Activated T-cell treated with anti-CD3 and anti-CD28 coated beads, Interleukin-2, amount 50 U/mL, for 24 hours (primary cell): Measurements from ENCODE around the gene LSM5.
"Not testable (repeated sequence)": the region's sequence is repeated elsewhere in the genome, so short reads cannot be mapped to it uniquely, and the experiment has no call there.

Experiments used
- DNase-seq: peaks from one replicate; pipeline ENCODE4 v3.0.0-alpha.2; 2020
- H3K27ac Mint-ChIP-seq: 2 replicates; pipeline ENCODE4 v1.8.0; 2020; ENCODE audit warnings: mild to moderate bottlenecking, mixed read lengths
- H3K27me3 Mint-ChIP-seq: 2 replicates; pipeline ENCODE4 v1.8.0; 2020; ENCODE audit warnings: mixed read lengths
- H3K36me3 Mint-ChIP-seq: 2 replicates; pipeline ENCODE4 v1.8.0; 2020; ENCODE audit warnings: low read depth, mixed read lengths
- H3K4me1 Mint-ChIP-seq: 2 replicates; pipeline ENCODE4 v1.8.0; 2020; ENCODE audit warnings: low read depth, mixed read lengths
- H3K4me3 Mint-ChIP-seq: 2 replicates; pipeline ENCODE4 v1.8.0; 2020; ENCODE audit warnings: mild to moderate bottlenecking, moderate library complexity, mixed read lengths
- H3K9me3 Mint-ChIP-seq: 2 replicates; pipeline ENCODE4 v1.8.0; 2020; ENCODE audit warnings: mixed read lengths

LSM5 gene

DNA sequence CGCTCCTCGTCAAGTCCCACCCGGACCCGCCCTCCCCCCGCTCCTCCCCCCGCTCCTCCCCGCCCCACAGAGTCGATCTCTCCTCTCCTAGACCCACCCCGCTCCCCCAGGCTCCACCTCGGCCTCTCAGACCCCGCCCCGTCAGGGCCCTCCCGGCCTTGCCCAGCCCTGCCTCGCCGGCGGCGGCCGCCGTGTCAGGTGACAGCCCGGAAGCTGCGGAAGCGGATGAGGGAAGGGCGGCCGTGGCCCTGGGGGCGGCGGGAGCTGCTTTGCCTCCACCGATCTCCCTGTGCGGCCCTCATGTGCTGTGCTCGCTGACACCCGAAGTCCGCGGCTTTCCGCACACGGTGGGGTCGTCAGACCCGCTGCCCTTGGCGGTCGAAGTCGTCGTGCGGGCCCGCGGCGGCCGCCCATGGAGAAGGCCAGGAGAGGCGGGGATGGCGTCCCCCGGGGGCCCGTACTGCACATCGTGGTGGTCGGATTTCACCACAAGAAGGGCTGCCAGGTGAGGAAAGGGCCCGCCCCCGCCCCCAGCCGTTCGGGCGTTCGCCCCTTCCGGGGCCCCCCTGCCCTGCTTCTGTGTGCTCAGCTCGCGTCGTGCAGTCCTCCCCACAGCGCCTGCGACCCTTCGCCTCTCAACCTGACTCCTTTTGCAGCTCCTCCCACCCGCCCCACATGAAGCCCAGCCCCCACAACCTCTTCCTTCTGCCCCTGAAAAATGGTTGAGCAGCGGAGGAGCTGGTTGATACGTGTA is 5.3 kb upstream of the LSM5 start, which contains the start of gene AVL9:
AVL9 (plus strand) TSS at position 192 of the 754 bp plus-strand sequence; CDS start at position 413, 221 bp downstream.
- Mint-ChIP-seq H3K27me3 (no peaks in the 10 kb centered on the region), H3K4me3 (peak within 1 kb of the TSS; percentile 93), H3K27ac (peak within 1 kb of the TSS; percentile 99), H3K9me3 (no peaks in the 10 kb centered on the region), H3K36me3 (peaks cover 47% of the 10 kb centered on the region), H3K4me1 (peaks cover 45% of the 10 kb centered on the region)
- DNase-seq = peak; percentile 100

GRCh38 chr7:32494946-32495297 is 4.7 kb upstream of the LSM5 start:
- peaks cover 43% of the 10 kb centered on the region for H3K36me3 Mint-ChIP-seq
- peak overlapping the region; percentile 93 for H3K27ac Mint-ChIP-seq
- H3K27me3 Mint-ChIP-seq = no peaks in the 10 kb centered on the region
- DNase-seq = no peak
- H3K4me1 Mint-ChIP-seq = peaks cover 39% of the 10 kb centered on the region
- H3K4me3 Mint-ChIP-seq = peak overlapping the region; percentile 93
- no peaks in the 10 kb centered on the region for H3K9me3 Mint-ChIP-seq

DNA sequence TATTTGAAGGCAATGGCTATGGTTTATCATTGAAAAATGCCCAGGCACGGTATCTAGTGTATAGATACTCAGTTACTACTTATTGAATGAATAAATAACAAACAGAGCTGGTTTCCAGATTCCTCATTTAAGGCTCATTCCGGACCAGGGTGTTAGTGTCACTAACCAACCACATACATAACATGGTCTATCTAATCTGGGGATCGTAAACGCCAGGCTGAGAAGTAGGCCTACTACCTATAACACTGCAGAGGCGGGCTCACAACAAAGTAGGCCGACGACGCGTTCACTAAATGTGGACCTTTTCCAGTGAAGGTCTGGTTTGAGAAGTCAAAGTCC is 423 bp downstream of the LSM5 start:
- H3K4me3 Mint-ChIP-seq = peak overlapping the region; percentile 88
- no peaks in the 10 kb centered on the region for H3K27me3 Mint-ChIP-seq
- peaks cover 52% of the 10 kb centered on the region for H3K36me3 Mint-ChIP-seq
- no peaks in the 10 kb centered on the region for H3K9me3 Mint-ChIP-seq
- H3K4me1 Mint-ChIP-seq = peaks cover 32% of the 10 kb centered on the region
- H3K27ac Mint-ChIP-seq = peak overlapping the region; percentile 93
- no peak for DNase-seq

GRCh38 chr7:32481921-32482320 is 8.3 kb downstream of the LSM5 start:
- Mint-ChIP-seq H3K4me3 (no peak overlapping the region), H3K27ac (no peak overlapping the region), H3K9me3 (no peaks in the 10 kb centered on the region), H3K4me1 (no peaks in the 10 kb centered on the region), H3K27me3 (no peaks in the 10 kb centered on the region), H3K36me3 (peaks cover 26% of the 10 kb centered on the region)
- no peak for DNase-seq

DNA sequence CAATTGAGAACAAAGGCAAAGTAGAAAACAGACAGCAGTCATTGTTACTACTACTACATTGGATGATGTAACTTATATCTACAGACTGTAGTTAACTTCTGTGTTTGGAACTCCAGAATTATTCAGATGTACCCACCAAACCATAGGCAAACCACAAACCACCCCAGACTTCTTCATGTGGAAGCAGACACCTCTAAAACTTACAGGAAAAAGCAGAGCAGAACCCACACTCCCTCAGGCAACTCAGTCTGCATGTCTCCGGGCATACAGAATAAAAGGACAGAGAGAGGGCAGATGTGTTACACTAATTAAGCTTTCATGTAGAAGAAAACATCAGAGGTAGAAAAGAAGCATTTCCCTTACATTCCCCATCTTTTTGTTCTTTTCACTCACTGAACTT is 9.0 kb downstream of the LSM5 start:
- H3K36me3 Mint-ChIP-seq = peaks cover 19% of the 10 kb centered on the region
- H3K4me1 Mint-ChIP-seq = no peaks in the 10 kb centered on the region
- no peak for DNase-seq
- H3K4me3 Mint-ChIP-seq = no peak overlapping the region
- no peak overlapping the region for H3K27ac Mint-ChIP-seq
- no peaks in the 10 kb centered on the region for H3K27me3 Mint-ChIP-seq
- no peaks in the 10 kb centered on the region for H3K9me3 Mint-ChIP-seq

- no peaks in the 10 kb centered on the region for H3K27me3 Mint-ChIP-seq
- no peaks in the 10 kb centered on the region for H3K4me1 Mint-ChIP-seq
- no peak for DNase-seq
- H3K36me3 Mint-ChIP-seq = peaks cover 5% of the 10 kb centered on the region
- H3K27ac Mint-ChIP-seq = no peak overlapping the region
- H3K9me3 Mint-ChIP-seq = no peaks in the 10 kb centered on the region
- no peak overlapping the region for H3K4me3 Mint-ChIP-seq
These were observed 10.5 kb downstream of the LSM5 start for GRCh38 chr7:32479574-32480200.

GRCh38 chr7:32477649-32477980 is 12.6 kb downstream of the LSM5 start:
- Mint-ChIP-seq H3K36me3 (no peaks in the 10 kb centered on the region), H3K9me3 (no peaks in the 10 kb centered on the region), H3K27ac (no peak overlapping the region), H3K4me1 (no peaks in the 10 kb centered on the region), H3K4me3 (no peak overlapping the region), H3K27me3 (no peaks in the 10 kb centered on the region)
- DNase-seq = no peak

- Mint-ChIP-seq H3K27ac (no peak overlapping the region), H3K36me3 (no peaks in the 10 kb centered on the region), H3K4me3 (no peak overlapping the region), H3K27me3 (no peaks in the 10 kb centered on the region), H3K4me1 (no peaks in the 10 kb centered on the region), H3K9me3 (no peaks in the 10 kb centered on the region)
- DNase-seq = no peak
These were observed 13.1 kb downstream of the LSM5 start for GRCh38 chr7:32476816-32477648.

GRCh38 chr7:32474008-32474407 is 16.2 kb downstream of the LSM5 start:
- H3K27ac Mint-ChIP-seq = no peak overlapping the region
- H3K9me3 Mint-ChIP-seq = no peaks in the 10 kb centered on the region
- no peaks in the 10 kb centered on the region for H3K27me3 Mint-ChIP-seq
- no peak overlapping the region for H3K4me3 Mint-ChIP-seq
- DNase-seq = no peak
- H3K36me3 Mint-ChIP-seq = no peaks in the 10 kb centered on the region
- H3K4me1 Mint-ChIP-seq = no peaks in the 10 kb centered on the region

DNA sequence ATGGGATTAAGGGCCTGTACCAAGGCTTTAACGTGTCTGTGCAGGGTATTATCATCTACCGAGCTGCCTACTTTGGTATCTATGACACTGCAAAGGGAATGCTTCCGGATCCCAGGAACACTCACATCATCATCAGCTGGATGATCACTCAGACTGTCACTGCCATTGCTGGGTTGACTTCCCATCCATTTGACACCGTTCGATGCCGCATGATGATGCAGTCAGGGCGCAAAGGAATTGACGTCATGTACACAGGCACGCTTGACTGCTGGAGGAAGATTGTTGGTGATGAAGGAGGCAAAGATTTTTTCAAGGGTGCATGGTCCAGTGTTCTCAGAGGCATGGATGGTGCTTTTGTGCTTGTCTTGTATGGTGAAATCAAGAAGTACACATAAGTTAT is 18.2 kb downstream of the LSM5 start:
- H3K4me1 Mint-ChIP-seq = no peaks in the 10 kb centered on the region
- H3K9me3 Mint-ChIP-seq = no peaks in the 10 kb centered on the region
- no peak overlapping the region for H3K4me3 Mint-ChIP-seq
- H3K36me3 Mint-ChIP-seq = no peaks in the 10 kb centered on the region
- no peak for DNase-seq
- H3K27me3 Mint-ChIP-seq = no peaks in the 10 kb centered on the region
- no peak overlapping the region for H3K27ac Mint-ChIP-seq

GRCh38 chr7:32470871-32471270 is 19.3 kb downstream of the LSM5 start:
- Mint-ChIP-seq H3K36me3 (no peaks in the 10 kb centered on the region), H3K4me1 (no peaks in the 10 kb centered on the region), H3K27ac (no peak overlapping the region), H3K4me3 (no peak overlapping the region), H3K9me3 (no peaks in the 10 kb centered on the region), H3K27me3 (no peaks in the 10 kb centered on the region)
- DNase-seq = no peak

DNA sequence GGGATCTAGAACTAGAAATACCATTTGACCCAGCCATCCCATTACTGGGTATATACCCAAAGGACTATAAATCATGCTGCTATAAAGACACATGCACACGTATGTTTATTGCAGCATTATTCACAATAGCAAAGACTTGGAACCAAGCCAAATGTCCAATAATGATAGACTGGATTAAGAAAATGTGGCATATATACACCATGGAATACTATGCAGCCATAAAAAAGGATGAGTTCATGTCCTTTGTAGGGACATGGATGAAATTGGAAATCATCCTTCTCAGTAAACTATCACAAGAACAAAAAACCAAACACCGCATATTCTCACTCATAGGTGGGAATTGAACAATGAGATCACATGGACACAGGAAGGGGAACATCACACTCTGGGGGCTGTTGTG is 20.2 kb downstream of the LSM5 start:
- not testable (repeated sequence) for H3K4me3 Mint-ChIP-seq, H3K27ac Mint-ChIP-seq, H3K36me3 Mint-ChIP-seq, DNase-seq, H3K9me3 Mint-ChIP-seq, H3K27me3 Mint-ChIP-seq, H3K4me1 Mint-ChIP-seq

DNA sequence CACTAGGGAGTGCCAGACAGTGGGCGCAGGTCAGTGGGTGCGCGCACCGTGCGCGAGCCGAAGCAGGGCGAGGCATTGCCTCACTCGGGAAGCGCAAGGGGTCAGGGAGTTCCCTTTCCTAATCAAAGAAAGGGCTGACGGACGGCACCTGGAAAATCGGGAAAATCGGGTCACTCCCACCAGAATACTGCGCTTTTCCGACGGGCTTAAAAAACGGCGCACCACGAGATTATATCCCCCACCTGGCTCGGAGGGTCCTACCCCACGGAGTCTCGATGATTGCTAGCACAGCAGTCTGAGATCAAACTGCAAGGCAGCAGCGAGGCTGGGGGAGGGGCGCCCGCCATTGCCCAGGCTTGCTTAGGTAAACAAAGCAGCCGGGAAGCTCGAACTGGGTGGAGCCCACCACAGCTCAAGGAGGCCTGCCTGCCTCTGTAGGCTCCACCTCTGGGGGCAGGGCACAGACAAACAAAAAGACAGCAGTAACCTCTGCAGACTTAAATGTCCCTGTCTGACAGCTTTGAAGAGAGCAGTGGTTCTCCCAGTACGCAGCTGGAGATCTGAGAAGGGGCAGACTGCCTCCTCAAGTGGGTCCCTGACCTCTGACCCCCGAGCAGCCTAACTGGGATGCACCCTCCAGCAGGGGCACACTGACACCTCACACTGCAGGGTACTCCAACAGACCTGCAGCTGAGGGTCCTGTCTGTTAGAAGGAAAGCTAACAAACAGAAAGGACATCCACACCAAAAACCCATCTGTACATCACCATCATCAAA is 25.4 kb downstream of the LSM5 start:
- H3K27me3 Mint-ChIP-seq, H3K4me3 Mint-ChIP-seq, H3K4me1 Mint-ChIP-seq, H3K9me3 Mint-ChIP-seq, H3K36me3 Mint-ChIP-seq, H3K27ac Mint-ChIP-seq, DNase-seq: not testable (repeated sequence)

- Mint-ChIP-seq H3K4me1 (no peaks in the 10 kb centered on the region), H3K36me3 (no peaks in the 10 kb centered on the region), H3K4me3 (no peak overlapping the region), H3K9me3 (no peaks in the 10 kb centered on the region), H3K27me3 (peaks cover 7% of the 10 kb centered on the region), H3K27ac (no peak overlapping the region)
- DNase-seq = no peak
These were observed 27.2 kb downstream of the LSM5 start for GRCh38 chr7:32462977-32463376.
